Measurements from ENCODE around the gene KRT9. TPM values are rescaled to one million over a fixed set of nuclear protein-coding genes. Genes with fewer than 3 reads are reported as not detected.

Gene KRT9
- total RNA-seq, 1 experiment from 2014 or later, result not detected

DNA sequence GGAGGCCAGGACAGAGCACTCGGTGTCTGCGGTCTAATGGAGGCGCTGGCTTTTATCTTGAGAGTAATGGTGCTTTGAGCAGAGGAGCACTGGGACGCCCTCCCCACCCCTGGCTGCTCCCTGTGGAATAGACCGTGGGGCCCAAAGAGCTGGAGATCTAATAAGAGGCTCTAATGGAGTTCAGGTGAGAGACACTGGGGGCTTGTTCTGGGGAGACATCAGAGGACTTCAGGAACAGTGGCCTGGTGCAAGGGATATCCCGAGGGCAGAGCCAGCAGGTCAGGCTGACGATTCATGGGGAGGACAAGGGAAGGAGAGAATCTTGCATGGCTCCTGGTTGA is 34.3 kb downstream of the KRT9 start:
- TF ChIP-seq, protein P1, sequence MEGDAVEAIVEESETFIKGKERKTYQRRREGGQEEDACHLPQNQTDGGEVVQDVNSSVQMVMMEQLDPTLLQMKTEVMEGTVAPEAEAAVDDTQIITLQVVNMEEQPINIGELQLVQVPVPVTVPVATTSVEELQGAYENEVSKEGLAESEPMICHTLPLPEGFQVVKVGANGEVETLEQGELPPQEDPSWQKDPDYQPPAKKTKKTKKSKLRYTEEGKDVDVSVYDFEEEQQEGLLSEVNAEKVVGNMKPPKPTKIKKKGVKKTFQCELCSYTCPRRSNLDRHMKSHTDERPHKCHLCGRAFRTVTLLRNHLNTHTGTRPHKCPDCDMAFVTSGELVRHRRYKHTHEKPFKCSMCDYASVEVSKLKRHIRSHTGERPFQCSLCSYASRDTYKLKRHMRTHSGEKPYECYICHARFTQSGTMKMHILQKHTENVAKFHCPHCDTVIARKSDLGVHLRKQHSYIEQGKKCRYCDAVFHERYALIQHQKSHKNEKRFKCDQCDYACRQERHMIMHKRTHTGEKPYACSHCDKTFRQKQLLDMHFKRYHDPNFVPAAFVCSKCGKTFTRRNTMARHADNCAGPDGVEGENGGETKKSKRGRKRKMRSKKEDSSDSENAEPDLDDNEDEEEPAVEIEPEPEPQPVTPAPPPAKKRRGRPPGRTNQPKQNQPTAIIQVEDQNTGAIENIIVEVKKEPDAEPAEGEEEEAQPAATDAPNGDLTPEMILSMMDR (IDR thresholded peaks at IDR 0.05; ENCODE audit: unreplicated experiment), result no peak
- Mint-ChIP-seq H3K27me3 (ENCODE audit: unreplicated experiment) (no peaks in the 10 kb centered on the region), H3K9me3 (ENCODE audit: low read depth, unreplicated experiment) (no peaks in the 10 kb centered on the region), H3K4me1 (ENCODE audit: low read depth, unreplicated experiment) (peaks cover 88% of the 10 kb centered on the region), H3K4me3 (ENCODE audit: low read depth, unreplicated experiment) (no peak overlapping the region), H3K27ac (ENCODE audit: unreplicated experiment) (peak overlapping the region; percentile 6), H3K36me3 (ENCODE audit: insufficient read depth, unreplicated experiment) (no peaks in the 10 kb centered on the region)
- CTCF ChIA-PET, result interaction anchor here (3.8 kb wide), 1 partner anchor 11 kb away, joined by 39 read pairs; no protein-coding TSS in a partner anchor
- intact Hi-C loops (cut with micrococcal nuclease; ENCODE audit: unreplicated experiment), result no loop called here
- no TSS peak for BruUV-seq (replicated peaks)
- no peak for DNase-seq

DNA sequence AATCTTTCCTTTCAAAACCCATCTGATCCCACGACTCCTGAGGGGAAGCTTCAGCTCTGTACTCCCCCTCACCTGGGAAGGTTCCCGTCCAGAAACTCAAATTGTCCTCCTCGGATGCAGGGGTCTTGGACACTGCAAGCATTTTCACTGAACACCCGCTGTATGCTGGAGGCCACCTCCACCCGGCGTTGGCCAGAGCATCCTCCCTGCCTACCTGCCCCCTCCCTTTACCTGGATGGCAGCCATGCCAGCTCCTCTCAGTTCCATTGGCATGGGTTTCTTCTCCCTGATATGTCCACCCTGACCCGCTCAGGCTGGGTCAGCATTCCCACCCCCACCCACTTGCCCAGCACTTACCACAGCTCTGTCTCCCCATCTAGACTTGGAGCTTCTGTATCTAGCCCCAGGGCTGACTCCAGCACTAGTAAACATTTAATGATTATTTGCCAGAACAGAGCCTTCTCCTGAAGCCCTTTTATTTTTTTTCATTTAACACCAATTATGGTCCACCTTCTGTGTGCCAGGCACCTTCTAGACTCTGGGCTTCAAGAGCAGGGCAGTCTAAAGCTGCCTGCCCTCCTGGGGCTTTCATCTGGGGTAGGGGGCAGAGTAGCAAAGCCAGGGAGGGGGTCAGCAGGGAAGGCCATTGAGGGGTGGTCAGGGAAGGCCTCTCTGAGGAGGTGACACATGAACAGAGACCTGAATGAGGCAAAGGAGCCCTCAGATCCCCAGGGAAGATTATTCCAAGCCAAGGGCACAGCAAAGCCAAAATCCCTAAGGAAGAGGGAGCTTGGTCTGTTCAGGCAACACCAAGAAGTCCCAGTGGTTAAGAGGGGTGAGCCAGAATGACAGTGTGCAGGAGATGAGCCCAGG is 34.9 kb downstream of the KRT9 start:
- peaks cover 88% of the 10 kb centered on the region for H3K4me1 Mint-ChIP-seq (ENCODE audit: low read depth, unreplicated experiment)
- no TSS peak for BruUV-seq (replicated peaks)
- H3K4me3 Mint-ChIP-seq (ENCODE audit: low read depth, unreplicated experiment), result no peak overlapping the region
- CTCF ChIA-PET, result interaction anchor here (0.9 to 3.8 kb wide), 5 partner anchors 9 to 129 kb away, joined by 3 to 39 read pairs (median 4); partner anchors contain the start of gene KRT19
- H3K27me3 Mint-ChIP-seq (ENCODE audit: unreplicated experiment), result no peaks in the 10 kb centered on the region
- intact Hi-C loops (cut with micrococcal nuclease; ENCODE audit: unreplicated experiment), result no loop called here
- TF ChIP-seq, protein P1 (IDR thresholded peaks at IDR 0.05; ENCODE audit: unreplicated experiment), result no peak
- DNase-seq, result no peak
- H3K9me3 Mint-ChIP-seq (ENCODE audit: low read depth, unreplicated experiment), result no peaks in the 10 kb centered on the region
- no peaks in the 10 kb centered on the region for H3K36me3 Mint-ChIP-seq (ENCODE audit: insufficient read depth, unreplicated experiment)
- peak overlapping the region; percentile 6 for H3K27ac Mint-ChIP-seq (ENCODE audit: unreplicated experiment)

DNA sequence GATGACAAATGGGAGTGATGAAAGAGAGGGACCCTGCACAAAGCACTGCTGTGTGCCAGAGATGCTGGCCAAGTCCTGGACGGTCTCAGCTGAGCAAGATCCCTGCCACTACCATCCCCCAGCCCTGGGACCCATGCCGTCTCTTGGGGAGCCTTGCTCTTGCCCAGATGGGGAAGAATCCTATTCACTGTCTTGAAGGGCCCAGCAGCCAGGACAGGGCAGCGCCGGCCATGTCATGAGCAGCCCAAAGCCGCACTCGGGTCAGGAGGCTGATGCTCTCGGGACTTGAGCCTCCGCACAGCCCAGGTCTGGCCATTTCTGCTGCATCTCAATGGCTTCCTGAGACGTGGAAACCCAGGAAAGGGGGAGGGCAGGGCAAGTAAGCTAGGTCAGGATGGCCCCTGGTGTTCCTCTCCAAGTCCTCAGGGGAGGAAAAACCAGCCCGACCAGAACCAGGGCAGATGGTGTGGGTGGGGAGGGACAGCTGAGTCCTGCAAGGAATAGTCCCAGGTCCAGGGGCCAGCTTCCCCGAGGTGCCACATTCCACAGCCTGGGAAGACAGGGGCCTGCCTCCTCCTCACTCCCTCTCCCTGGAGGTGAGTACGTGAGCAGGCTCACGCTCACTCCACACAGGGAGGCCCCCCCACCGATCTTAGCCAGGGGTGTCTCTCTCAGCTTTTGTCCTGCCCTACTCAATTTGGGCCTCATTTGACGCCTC is 35.9 kb downstream of the KRT9 start:
- CTCF ChIA-PET, result interaction anchor here (0.9 to 3.8 kb wide), 8 partner anchors 8 to 155 kb away, joined by 3 to 39 read pairs (median 4); partner anchors contain the start of gene KRT19
- H3K9me3 Mint-ChIP-seq (ENCODE audit: low read depth, unreplicated experiment), result no peaks in the 10 kb centered on the region
- peak overlapping the region; percentile 50 for H3K27ac Mint-ChIP-seq (ENCODE audit: unreplicated experiment)
- intact Hi-C loops (cut with micrococcal nuclease; ENCODE audit: unreplicated experiment), result no loop called here
- TF ChIP-seq, protein P1 (IDR thresholded peaks at IDR 0.05; ENCODE audit: unreplicated experiment), result no peak
- DNase-seq, result peak; percentile 74
- no peak overlapping the region for H3K4me3 Mint-ChIP-seq (ENCODE audit: low read depth, unreplicated experiment)
- H3K27me3 Mint-ChIP-seq (ENCODE audit: unreplicated experiment), result no peaks in the 10 kb centered on the region
- no TSS peak for BruUV-seq (replicated peaks)
- H3K36me3 Mint-ChIP-seq (ENCODE audit: insufficient read depth, unreplicated experiment), result peaks cover 2% of the 10 kb centered on the region
- H3K4me1 Mint-ChIP-seq (ENCODE audit: low read depth, unreplicated experiment), result peaks cover 88% of the 10 kb centered on the region

DNA sequence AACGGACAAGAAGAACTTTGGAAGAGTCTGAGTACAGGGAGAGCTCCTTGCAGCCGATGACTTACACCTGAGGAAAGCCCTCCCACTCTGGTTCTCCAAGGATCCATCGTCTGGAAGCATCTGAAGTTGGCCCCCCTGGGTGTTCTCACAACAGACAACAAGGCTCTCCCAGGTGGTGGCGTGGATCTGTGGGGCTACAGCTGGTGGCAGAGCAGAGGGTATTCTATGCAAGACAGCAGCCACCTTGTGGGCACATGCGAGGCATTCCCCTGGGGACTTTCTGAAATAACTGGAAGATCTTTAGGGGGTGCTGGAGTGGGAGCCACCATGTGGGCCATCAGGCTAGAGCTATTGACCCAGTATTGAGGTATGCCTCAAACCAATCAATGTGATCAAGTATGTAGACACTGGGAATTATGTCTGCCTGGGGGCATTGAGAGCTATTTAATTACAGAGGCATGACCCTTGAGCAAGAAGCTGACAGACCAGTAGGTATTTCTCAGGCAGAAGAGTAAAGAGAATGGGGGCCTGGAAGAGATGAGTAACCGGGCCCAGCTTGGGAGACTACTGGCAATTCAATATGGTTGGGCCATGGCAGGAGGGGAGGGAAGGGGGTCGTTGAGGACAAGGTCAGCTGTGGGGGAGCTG is 36.8 kb downstream of the KRT9 start:
- intact Hi-C loops (cut with micrococcal nuclease; ENCODE audit: unreplicated experiment), result no loop called here
- H3K27me3 Mint-ChIP-seq (ENCODE audit: unreplicated experiment), result no peaks in the 10 kb centered on the region
- CTCF ChIA-PET, result interaction anchor here (1.7 to 3.8 kb wide), 2 partner anchors 13 to 156 kb away, joined by 3 to 39 read pairs; no protein-coding TSS in a partner anchor
- H3K4me1 Mint-ChIP-seq (ENCODE audit: low read depth, unreplicated experiment), result peaks cover 85% of the 10 kb centered on the region
- BruUV-seq (replicated peaks), result no TSS peak
- TF ChIP-seq, protein P1 (IDR thresholded peaks at IDR 0.05; ENCODE audit: unreplicated experiment), result peak; percentile 20
- peak overlapping the region; percentile 50 for H3K27ac Mint-ChIP-seq (ENCODE audit: unreplicated experiment)
- DNase-seq, result no peak
- H3K4me3 Mint-ChIP-seq (ENCODE audit: low read depth, unreplicated experiment), result no peak overlapping the region
- peaks cover 11% of the 10 kb centered on the region for H3K36me3 Mint-ChIP-seq (ENCODE audit: insufficient read depth, unreplicated experiment)
- H3K9me3 Mint-ChIP-seq (ENCODE audit: low read depth, unreplicated experiment), result no peaks in the 10 kb centered on the region
